Activated CD4-positive, CD25-positive, alpha-beta regulatory T cell treated with anti-CD3 and anti-CD28 coated beads, Interleukin-2, amount 50 U/mL, for 72 hours (primary cell): ENCODE results near the gene CORO2B.
A peak's percentile ranks its signal among the peaks of the same experiment; 100 is the strongest.
"Not testable (repeated sequence)": the region's sequence is repeated elsewhere in the genome, so short reads cannot be mapped to it uniquely, and the experiment has no call there.

Experiments used
- DNase-seq: peaks from one replicate; pipeline ENCODE4 v3.0.0; 2021

Gene CORO2B

GRCh38 chr15:68633231-68634121, 54.7 kb downstream of the CORO2B start:
- DNase-seq, result no peak

- DNase-seq, result no peak
These were observed 55.3 kb downstream of the CORO2B start for GRCh38 chr15:68634122-68634482.

DNA sequence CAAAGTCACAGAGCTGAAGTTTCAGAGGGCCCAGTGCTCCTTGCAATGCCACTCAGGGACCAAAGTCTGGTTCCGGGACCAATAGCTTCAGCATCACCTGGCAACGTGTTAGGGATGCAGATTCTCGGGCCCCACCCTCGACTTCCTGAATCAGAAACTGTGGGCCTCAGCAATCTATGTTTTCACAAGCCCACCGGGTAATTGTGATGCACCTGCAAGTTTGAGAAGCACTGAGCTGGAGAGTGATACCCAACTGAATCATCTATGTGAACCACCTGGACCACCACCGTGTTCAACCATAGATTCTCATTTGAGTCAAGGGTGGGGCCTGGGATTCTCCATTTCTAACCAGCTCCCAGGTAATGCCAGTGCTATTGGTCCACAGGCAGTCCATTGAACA, 55.7 kb downstream of the CORO2B start:
- no peak for DNase-seq

DNA sequence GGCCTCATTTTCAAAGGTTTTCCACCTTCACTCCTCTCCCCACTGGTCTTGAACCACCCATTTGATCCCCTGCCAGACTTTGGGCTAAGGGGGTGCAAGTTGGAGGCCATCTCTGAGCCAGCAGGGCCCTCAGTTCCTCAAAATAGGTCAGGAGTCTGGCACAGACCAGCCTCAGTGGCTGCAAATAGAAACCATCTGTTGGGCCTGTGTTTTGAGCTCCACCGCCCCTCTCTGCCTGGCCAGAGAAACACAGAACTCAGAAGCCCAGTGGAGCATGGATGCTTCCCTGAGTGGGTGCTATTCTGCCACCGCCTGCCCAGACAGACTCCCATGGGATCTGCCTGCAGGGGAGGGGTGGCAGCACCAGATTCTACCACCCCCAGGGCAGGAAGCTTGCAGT, 56.3 kb downstream of the CORO2B start:
- DNase-seq, result no peak

DNA sequence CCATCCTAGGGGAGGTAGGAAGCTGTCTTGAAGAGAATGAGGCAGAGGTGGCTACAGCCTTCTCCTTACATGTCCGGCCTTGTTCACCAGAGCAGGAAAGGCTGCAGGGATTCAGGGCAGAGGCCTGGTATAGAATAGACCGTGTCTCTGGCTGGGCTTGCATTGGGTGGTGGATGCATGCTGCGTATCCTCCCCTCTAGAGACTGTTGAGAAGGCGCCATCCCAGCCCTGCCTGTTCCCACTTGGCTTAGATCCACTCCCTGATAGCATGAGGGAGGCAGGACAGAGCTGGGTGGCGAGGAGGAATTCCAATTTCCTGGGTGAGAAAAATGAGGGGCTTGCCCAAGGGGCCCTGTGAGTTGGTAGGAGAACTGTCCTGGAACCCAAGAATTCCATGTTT, 57.5 kb downstream of the CORO2B start:
- DNase-seq, result no peak

GRCh38 chr15:68637767-68638404, 59.1 kb downstream of the CORO2B start:
- DNase-seq, result no peak

- DNase-seq, result no peak
These were observed 60.2 kb downstream of the CORO2B start for GRCh38 chr15:68638953-68639515.

- DNase-seq, result no peak
These were observed 61.3 kb downstream of the CORO2B start for GRCh38 chr15:68639926-68640600.

DNA sequence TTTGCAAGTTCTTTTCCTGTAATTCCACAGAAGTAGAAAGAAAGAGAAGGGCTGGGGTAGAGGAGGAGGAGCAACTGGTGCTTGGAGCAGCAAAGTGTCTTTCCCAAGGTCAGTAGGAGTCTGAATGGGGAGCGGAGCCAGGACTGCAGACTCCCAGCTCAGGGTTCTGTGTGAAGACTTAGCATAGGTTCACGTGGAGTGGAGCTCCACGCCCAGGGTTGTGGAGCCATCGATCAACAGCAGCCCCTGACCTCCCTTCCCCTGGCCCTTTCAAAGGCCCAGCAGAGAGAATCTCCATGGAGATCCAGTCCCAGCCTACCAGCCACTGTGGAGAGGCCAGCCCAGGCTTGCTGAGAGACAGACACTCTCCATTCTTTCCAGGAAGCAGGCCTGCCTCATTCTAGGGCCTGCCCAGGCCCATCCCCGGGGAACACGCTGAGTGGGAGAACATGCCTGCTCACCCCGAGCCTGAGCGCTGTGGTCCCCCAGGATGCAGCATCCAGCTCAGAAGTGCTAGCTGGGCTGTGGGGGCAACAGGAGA, 62.1 kb downstream of the CORO2B start:
- DNase-seq, result no peak

DNA sequence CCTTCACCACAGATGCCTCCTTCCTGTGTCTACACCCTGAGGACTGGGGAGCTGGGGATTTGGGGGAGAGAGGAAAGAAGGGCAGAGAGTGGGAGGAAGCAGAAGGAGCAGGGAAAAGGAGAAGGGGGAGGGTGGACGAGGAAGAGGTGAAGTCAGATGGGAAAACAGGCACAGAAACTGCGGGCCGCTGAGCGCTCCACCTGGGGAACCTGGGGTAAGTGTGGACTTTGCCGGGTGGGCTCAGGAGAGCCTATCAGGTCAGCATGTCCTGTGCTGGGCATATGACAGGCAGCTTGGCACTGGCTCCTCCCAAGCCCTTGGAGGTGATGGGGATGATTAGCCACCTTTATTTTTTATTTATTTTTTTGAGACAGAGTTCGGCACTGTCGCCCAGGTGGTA, 62.6 kb downstream of the CORO2B start:
- DNase-seq, result no peak

- no peak for DNase-seq
These were observed 63.7 kb downstream of the CORO2B start for GRCh38 chr15:68642491-68642845.

- no peak for DNase-seq
These were observed 64.5 kb downstream of the CORO2B start for GRCh38 chr15:68643216-68643830.

- DNase-seq, result no peak
These were observed 65.5 kb downstream of the CORO2B start for GRCh38 chr15:68644083-68644904.

- DNase-seq, result no peak
These were observed 66.2 kb downstream of the CORO2B start for GRCh38 chr15:68644996-68645395.

GRCh38 chr15:68646156-68646555, 67.4 kb downstream of the CORO2B start:
- DNase-seq, result no peak

GRCh38 chr15:68646696-68647095, 67.9 kb downstream of the CORO2B start:
- no peak for DNase-seq

- DNase-seq, result not testable (repeated sequence)
These were observed 68.6 kb downstream of the CORO2B start for GRCh38 chr15:68647361-68647760.

DNA sequence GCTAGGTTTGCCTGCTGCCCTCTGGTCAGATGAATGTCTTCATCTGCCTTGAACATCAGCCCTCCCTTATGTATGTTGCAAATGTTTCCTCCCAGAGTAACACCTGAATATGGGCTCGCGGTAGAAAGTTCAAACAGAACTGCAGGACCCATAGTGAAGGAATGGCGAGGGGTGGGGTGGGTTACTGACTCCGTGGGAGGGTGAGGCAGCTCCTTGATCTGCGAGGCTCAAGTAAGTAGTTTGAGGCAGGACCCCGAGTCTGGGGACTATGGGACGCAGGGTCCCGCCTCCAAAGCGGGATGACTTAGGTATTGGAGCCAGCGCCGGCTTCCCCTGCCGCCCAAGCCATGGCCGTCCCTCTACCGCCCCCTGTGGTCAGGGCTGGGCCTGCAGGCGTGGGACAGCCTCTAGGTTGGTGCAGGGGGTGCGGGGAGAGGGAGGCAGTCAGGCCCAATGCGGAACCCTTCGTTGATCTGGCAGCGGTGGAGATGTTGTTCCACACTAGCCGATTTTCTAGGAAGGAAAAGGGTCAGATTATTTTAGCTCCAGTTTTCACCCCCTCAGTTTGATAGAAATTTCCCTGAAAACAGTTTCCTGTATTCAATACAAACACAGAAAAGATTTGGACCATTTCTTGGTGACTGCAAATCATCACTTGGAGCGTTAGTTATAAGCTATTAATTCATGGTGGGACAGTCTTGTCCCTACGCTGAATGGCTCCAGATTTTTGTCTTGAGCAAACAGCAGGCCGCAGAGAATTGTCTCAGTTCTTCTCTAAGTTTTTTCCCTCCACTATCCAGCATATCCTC, 72.3 kb downstream of the CORO2B start:
- peak; percentile 59 for DNase-seq

- no peak for DNase-seq
These were observed 73.2 kb downstream of the CORO2B start for GRCh38 chr15:68651916-68652525.

DNA sequence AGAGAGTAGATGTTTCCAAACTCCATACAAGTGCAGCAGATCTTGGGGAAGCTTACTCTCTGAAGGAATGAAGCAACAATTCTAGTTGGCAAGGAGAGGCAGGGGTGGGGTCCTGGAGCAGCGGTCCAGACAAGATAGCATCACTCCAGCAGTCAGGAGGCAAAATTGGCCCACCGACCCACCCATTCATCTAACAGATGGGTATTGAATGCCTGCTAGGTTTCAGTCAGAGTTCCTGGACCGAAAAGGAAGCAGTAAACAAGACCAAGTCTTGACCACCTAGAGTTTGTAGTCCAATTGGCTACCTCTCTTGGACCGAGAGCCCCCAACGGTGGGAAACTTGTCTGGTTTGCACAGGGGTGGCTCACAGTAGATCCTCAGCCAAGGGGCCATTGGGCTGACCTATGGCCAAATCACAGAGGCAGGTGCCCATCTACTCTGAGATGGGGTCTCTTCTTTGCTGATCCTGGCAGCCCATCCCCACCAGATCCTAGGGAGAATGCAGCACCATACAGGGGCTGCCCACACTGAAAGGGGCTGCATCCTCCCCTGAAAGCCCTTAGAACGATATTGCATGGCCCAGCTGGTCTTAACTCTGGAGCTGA, 74.3 kb downstream of the CORO2B start:
- DNase-seq, result no peak
